ENCODE data around the gene TGFBR3. TPM values are rescaled to one million over a fixed set of nuclear protein-coding genes. Genes with fewer than 3 reads are reported as not detected.

The TGFBR3 gene
- total RNA-seq, 1 experiment from 2014 or later = 4.2 TPM

GRCh38 chr1:91766883-91767282, 119.1 kb downstream of the TGFBR3 start:
- Mint-ChIP-seq H3K9me3 (no peaks in the 10 kb centered on the region), H3K27me3 (ENCODE audit: low read depth) (no peaks in the 10 kb centered on the region)
- POLR2A ChIA-PET = no interaction called here

GRCh38 chr1:91765880-91766443, 120.0 kb downstream of the TGFBR3 start:
- TF ChIP-seq STAT6 (CRISPR knock-in tag; conservative IDR thresholded peaks at IDR 0.05; ENCODE audit: low read depth) (no peak), CREM (CRISPR knock-in tag; IDR thresholded peaks at IDR 0.05) (no peak), USF1 (CRISPR knock-in tag; IDR thresholded peaks at IDR 0.05) (no peak), NFATC4 (CRISPR knock-in tag; IDR thresholded peaks at IDR 0.05) (no peak), ZNF138 (CRISPR knock-in tag; conservative IDR thresholded peaks at IDR 0.05) (no peak)
- no peak for DNase-seq (ENCODE audit: low spot score)
- Mint-ChIP-seq H3K4me3 (no peak overlapping the region), H3K36me3 (no peaks in the 10 kb centered on the region), H3K4me1 (peaks cover 34% of the 10 kb centered on the region), H3K9me3 (no peaks in the 10 kb centered on the region), H3K27ac (no peak overlapping the region), H3K27me3 (ENCODE audit: low read depth) (no peaks in the 10 kb centered on the region)
- no peak for ATAC-seq
- CTCF ChIA-PET = no interaction called here
- POLR2A ChIA-PET = interaction anchor here (0.6 kb wide), 1 partner anchor 191 kb away, joined by 4 read pairs; no protein-coding TSS in a partner anchor

More at GRCh38 chr1:91766883-91767282, 119.1 kb downstream of the TGFBR3 start:
- no peak for TF ChIP-seq ZNF219 (CRISPR knock-in tag; IDR thresholded peaks at IDR 0.05; ENCODE audit: borderline replicate concordance)
- no peak for TF ChIP-seq NR1H2 (CRISPR knock-in tag; IDR thresholded peaks at IDR 0.05)
- TF ChIP-seq ZNF512 (CRISPR knock-in tag; IDR thresholded peaks at IDR 0.05; ENCODE audit: borderline replicate concordance) = no peak
- TF ChIP-seq RORB (CRISPR knock-in tag; IDR thresholded peaks at IDR 0.05) = no peak
- TF ChIP-seq GTF2I (CRISPR knock-in tag; conservative IDR thresholded peaks at IDR 0.05) = no peak
- TF ChIP-seq TP53 (CRISPR knock-in tag; IDR thresholded peaks at IDR 0.05) = no peak
- no peak for TF ChIP-seq CDX4 (CRISPR knock-in tag; IDR thresholded peaks at IDR 0.05; ENCODE audit: borderline replicate concordance)
- no peak for TF ChIP-seq GRHL2 (CRISPR knock-in tag; IDR thresholded peaks at IDR 0.05; ENCODE audit: insufficient replicate concordance, severe bottlenecking)
- TF ChIP-seq ARID4B (CRISPR knock-in tag; IDR thresholded peaks at IDR 0.05; ENCODE audit: borderline replicate concordance) = no peak
- ATAC-seq = no peak
- Mint-ChIP-seq H3K27ac (no peak overlapping the region), H3K36me3 (no peaks in the 10 kb centered on the region), H3K4me1 (peaks cover 32% of the 10 kb centered on the region), H3K4me3 (no peak overlapping the region)
- CTCF ChIA-PET = no interaction called here
- DNase-seq (ENCODE audit: low spot score) = no peak
